HG03039 (cell line): ENCODE data around the gene LCTL.
"Not testable (repeated sequence)": the region's sequence is repeated elsewhere in the genome, so short reads cannot be mapped to it uniquely, and the experiment has no call there.

Source experiments
- ATAC-seq: cut with Tn5 transposase; IDR thresholded peaks from one replicate; pipeline ENCODE4 v1.9.1; 2021; ENCODE audit warnings: mild to moderate bottlenecking, moderate library complexity; ENCODE audit not compliant: unreplicated experiment

The LCTL gene

GRCh38 chr15:66503041-66503648 is 62.7 kb downstream of the LCTL start:
- not testable (repeated sequence) for ATAC-seq

GRCh38 chr15:66502491-66502890 is 63.3 kb downstream of the LCTL start:
- no peak for ATAC-seq

- ATAC-seq: not testable (repeated sequence)
These were observed 65.5 kb downstream of the LCTL start for GRCh38 chr15:66500346-66500745.

GRCh38 chr15:66498501-66499386 is 67.1 kb downstream of the LCTL start:
- no peak for ATAC-seq
